Iris pigment epithelial cell (primary cell): ENCODE measurements around the gene CYBRD1.
A peak's percentile ranks its signal among the peaks of the same experiment; 100 is the strongest.
"Not testable (repeated sequence)": the region's sequence is repeated elsewhere in the genome, so short reads cannot be mapped to it uniquely, and the experiment has no call there.

Experiments
- DNase-seq: peaks from one replicate; pipeline ENCODE4 v3.0.0-alpha.2; 2011; ENCODE audit warnings: low read depth

CYBRD1 gene

GRCh38 chr2:171515672-171516298 lies 6.5 kb upstream of the CYBRD1 start:
- peak; percentile 79 for DNase-seq

- DNase-seq = no peak
Measured at GRCh38 chr2:171516793-171517192, 5.5 kb upstream of the CYBRD1 start.

DNA sequence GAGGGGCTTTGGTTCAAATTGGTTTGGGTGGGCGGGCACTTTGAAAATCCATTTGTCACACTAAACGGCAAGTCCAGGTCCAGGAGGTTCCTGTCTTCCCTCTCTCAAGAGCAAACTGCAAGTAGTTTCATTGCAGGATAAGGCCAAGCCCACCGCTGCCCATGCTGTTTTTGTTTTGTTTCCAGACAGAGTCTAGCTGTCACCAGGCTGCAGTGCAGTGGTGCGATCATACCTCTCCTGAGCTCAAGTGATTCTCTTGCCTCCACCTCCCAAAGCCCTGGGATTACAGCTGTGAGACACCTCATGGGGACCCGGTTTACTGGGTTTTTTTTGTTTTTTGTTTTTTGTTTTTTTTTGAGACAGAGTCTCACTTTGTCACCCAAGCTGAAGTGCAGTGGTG lies 1.8 kb upstream of the CYBRD1 start:
- no peak for DNase-seq

DNA sequence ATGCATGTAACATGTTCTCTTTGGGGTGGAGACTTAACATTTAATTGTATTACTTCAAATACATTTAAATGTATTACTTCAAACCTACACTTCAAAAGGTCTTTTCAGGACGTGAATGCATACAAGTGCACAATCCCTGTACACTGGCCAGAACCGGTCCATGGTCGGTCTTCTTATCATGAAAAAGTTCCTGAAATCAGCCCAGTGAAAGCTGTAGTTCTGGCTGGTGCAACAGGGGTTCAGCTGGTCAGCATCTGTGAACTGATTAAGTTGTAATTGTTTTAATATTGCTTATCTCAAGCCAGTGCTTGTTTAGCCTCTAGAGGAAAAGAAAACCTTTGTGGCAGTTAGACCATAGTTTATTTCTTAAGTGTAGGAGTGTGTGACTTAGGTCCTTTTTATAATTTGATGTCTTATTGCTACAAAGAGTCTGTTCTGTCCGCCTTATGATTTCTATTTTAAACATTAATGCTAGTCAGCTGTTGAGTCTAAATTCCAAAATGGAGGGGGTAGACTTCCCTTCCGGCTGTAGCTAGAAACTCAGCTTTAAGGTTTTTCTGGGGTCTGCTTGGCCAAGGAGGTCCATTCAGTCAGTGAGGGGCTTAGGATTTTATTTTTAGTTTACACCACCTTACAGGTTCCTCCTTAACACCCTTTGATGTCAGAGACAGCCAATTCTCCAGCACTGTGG lies 768 bp upstream of the CYBRD1 start:
- DNase-seq = no peak

DNA sequence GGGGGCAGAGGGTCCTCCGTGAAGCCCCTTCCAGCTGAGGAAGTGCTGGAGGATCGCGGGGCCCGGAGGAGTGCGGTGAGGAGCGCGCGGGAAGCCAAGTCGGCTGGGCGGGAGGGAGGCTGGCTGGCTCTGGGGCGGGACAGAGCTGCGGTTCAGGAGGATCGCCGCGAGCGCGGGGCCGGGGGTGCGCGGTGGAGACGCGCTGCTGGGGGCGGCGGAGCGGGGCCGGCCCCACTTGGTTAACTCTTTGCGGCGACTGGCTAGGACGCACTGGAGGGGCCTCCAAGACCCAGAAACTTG lies 464 bp downstream of the CYBRD1 start:
- DNase-seq = peak; percentile 67

GRCh38 chr2:171523088-171524017 lies 1.1 kb downstream of the CYBRD1 start:
- peak; percentile 86 for DNase-seq

DNA sequence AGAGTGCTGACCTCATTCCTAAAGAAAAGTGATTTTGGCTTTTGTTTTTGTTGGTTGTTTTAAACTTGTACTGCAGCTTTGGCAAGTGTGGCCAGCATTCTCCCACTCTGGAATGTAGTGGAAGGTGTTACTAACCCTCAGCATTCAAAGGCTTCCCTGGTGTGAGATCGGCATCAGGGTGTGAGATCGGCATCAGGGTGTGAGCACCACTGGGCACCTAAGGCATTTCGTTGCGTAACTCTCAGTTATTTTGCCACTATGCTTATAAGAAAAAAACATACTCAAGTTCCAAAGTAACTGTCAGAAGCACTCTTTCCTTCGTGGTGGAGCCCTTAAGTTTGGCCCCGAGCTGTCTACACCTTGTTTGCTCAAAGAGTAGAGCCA lies 1.7 kb downstream of the CYBRD1 start:
- DNase-seq = peak; percentile 65

- DNase-seq = no peak
Measured at GRCh38 chr2:171529914-171530313, 7.6 kb downstream of the CYBRD1 start.

- no peak for DNase-seq
Measured at GRCh38 chr2:171530378-171530777, 8.1 kb downstream of the CYBRD1 start.

GRCh38 chr2:171530859-171531258 lies 8.6 kb downstream of the CYBRD1 start:
- DNase-seq = not testable (repeated sequence)

DNA sequence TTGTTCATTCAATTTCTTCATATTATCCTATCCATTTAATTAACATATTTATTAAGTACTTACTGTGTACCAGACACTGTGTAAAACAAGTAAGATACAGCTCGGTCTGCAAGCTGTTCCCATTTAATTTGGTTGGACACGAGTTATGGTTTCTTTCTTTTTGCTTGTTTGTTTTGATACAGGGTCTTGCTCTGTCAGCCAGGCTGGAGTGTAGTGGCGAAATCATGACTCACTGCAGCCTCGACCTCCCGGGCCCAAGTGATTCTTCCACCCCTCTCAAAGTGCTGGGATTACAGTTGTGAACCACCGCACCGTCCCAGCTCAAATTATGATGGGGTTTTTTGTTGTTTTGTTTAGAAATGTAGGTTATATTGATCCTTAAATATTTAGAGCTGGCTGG lies 9.0 kb downstream of the CYBRD1 start:
- peak; percentile 90 for DNase-seq

DNA sequence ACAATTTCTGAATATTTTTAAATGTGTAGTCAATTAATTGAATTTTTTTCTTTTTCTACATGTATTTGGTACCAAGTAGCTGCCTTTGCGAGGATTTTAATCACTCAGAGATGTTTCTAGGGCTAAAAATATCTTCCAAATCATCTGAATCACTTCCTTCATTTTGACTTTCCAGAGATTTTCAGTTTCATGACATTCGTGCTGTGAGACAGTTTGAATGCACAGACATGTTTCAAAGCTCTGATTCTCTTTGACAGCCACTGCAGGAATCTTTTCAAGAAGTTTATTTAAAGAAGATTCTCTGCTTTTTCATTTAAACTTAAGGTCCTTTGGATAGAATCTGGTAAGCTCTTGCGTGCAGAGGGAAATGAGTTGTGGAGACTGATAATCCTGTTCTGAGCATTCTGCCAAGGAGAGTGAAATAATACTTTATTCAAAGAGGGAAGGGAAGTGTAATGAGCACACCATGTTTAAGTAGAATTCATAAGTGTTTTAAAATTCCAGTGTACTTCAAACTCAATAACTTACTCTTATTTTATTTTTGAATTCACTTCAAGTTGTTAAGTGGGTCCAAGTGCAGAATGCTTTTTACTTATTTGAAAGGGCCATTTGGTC lies 9.7 kb downstream of the CYBRD1 start:
- peak; percentile 35 for DNase-seq

- DNase-seq = no peak
Measured at GRCh38 chr2:171533331-171533730, 11.1 kb downstream of the CYBRD1 start.

GRCh38 chr2:171535528-171535927 lies 13.3 kb downstream of the CYBRD1 start:
- DNase-seq = not testable (repeated sequence)

- no peak for DNase-seq
Measured at GRCh38 chr2:171540437-171540836, 18.2 kb downstream of the CYBRD1 start.

GRCh38 chr2:171541202-171541887 lies 19.1 kb downstream of the CYBRD1 start:
- DNase-seq = no peak

- DNase-seq = peak; percentile 35
Measured at GRCh38 chr2:171545086-171545485, 22.8 kb downstream of the CYBRD1 start.

DNA sequence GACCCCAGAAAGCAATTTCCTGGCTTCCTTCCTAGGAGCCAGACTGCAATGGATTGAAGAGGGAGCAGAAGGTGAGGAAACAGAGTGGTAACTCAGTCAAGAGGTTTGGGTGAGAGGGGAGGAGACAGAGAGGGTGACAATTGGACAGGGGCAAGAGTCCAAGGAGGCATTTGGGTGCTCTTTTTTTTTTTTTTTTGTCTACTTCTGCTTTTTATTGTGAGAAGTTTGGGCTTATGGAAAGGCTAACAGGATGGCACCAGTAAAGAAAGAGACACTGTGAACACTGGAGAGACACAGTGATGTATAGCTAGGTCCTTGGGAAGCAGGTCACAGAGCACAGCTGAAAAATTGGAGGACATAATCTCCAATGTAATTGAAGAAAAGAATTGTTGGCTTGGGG lies 25.0 kb downstream of the CYBRD1 start:
- DNase-seq = no peak

- peak; percentile 45 for DNase-seq
Measured at GRCh38 chr2:171547720-171548119, 25.4 kb downstream of the CYBRD1 start.

DNA sequence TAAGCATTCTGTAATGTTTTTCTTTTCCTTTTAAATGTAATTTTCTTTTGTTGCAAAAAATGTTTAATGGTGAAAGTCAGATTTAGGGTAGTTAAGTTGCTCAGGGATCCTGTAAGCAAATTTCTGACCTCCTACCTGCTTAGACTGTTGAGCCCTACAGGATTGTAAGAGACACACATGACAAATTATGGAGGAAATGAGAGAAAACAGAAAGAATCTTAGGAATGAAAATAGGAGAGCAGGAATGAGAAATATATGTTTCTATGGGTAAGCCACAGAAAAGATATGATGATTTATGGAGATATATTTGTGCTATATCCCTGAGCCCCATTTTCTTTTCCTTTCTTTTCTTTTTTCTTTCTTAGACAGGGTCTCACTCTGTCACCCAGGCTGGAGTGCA lies 28.3 kb downstream of the CYBRD1 start:
- no peak for DNase-seq

DNA sequence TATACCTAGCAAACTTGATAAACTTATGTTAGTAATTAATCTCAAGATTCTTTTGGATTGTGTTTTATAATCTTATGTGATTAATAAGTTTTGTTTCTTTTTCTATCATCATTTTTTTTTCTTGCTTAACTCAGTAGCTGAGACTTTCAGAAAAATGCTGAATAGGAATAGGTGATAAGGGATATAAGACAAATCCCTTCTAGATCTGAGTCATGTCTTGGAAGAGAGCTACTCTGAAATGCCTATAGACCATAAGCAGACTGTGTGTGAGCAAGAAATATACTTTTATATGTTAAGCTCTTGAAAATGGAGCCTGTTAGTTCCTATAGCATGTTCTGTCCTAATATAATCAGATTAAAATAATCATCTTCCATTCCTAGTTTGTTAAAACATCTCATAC lies 29.6 kb downstream of the CYBRD1 start:
- DNase-seq = peak; percentile 49

DNA sequence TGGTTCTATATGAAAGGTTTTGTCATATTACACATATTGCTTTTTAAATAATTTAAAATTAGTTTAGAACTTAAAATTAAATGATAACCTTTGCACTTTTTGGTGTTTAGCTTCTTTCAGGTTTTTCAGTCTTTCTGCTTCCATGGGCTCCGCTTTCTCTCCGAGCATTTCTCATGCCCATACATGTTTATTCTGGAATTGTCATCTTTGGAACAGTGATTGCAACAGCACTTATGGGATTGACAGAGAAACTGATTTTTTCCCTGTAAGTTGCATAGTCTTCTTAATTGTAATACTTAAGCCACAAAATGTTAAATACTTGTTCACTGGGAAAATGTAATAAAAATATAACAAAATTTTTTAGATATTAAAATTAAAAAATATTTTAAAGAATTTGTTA lies 31.0 kb downstream of the CYBRD1 start:
- no peak for DNase-seq
